ENCODE results near the gene NOTO.

DNA sequence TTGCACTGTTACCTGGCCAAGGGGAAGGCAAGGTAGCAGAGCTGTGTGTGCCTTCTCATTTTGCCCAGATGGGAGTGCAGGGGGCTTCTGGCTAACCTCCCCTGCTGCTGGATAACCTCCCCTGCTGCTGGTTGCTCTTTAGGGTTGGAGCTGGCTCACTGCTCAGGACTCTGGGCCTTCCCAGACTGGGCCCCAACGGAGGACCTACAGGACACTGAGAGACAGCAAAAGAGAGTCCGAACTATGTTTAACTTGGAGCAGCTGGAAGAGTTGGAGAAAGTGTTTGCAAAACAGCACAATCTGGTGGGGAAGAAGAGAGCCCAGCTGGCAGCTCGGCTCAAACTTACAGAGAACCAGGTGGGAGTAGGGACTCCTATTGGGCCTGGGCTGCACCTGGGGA lies 5.9 kb downstream of the NOTO start:
- no peak for TF ChIP-seq NFRKB (IDR thresholded peaks at IDR 0.05)
- no peak for TF ChIP-seq TARDBP (IDR thresholded peaks at IDR 0.05)
- TF ChIP-seq, protein P1, sequence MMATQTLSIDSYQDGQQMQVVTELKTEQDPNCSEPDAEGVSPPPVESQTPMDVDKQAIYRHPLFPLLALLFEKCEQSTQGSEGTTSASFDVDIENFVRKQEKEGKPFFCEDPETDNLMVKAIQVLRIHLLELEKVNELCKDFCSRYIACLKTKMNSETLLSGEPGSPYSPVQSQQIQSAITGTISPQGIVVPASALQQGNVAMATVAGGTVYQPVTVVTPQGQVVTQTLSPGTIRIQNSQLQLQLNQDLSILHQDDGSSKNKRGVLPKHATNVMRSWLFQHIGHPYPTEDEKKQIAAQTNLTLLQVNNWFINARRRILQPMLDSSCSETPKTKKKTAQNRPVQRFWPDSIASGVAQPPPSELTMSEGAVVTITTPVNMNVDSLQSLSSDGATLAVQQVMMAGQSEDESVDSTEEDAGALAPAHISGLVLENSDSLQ (IDR thresholded peaks at IDR 0.05), result no peak
- no peak for TF ChIP-seq SUZ12 (IDR thresholded peaks at IDR 0.05)
- no peak for TF ChIP-seq BHLHE40 (IDR thresholded peaks at IDR 0.05; ENCODE audit: borderline replicate concordance)
- no peak for TF ChIP-seq FOXM1 (IDR thresholded peaks at IDR 0.05; ENCODE audit: borderline replicate concordance)
- no peak for TF ChIP-seq SP1 (IDR thresholded peaks at IDR 0.05)
- no peak for TF ChIP-seq CTBP1 (IDR thresholded peaks at IDR 0.05; ENCODE audit: borderline replicate concordance)
- no peak for TF ChIP-seq ARNT (IDR thresholded peaks at IDR 0.05)
- TF ChIP-seq LEF1 (IDR thresholded peaks at IDR 0.05; ENCODE audit: borderline replicate concordance), result no peak
- TF ChIP-seq ELF4 (IDR thresholded peaks at IDR 0.05), result no peak

All from HEK293T (cell line).